CD14-positive monocyte (primary cell): Measurements from ENCODE around the gene CFAP97D1. TPM values are rescaled to one million over a fixed set of nuclear protein-coding genes. Genes with fewer than 3 reads are reported as not detected.

Experiments used
- DNase-seq, 3 donors: peaks; one replicate each; pipeline ENCODE4 v3.0.0-alpha.2; 2011 to 2022
- H2AFZ ChIP-seq: 2 replicates; pipeline ENCODE4 v1.6.0; 2012; ENCODE audit warnings: mild to moderate bottlenecking, low read depth, low read length, inconsistent platforms; ENCODE audit not compliant: insufficient read depth, poor library complexity, severe bottlenecking
- H3K27ac ChIP-seq, 2 donors: 1 replicate in 1 of 2; 2 replicates in 1 of 2; pipeline ENCODE4 v1.5.1; 2012 to 2013; ENCODE audit warnings: low read length in 2 of 2, control low read depth in 1 of 2, inconsistent platforms in 1 of 2, low read depth in 1 of 2, mild to moderate bottlenecking in 1 of 2
- H3K27me3 ChIP-seq, 2 donors: one replicate each; pipeline versions ENCODE4 v1.6.0 to v1.6.1; 2011 to 2013; ENCODE audit warnings: low read length in 2 of 2; ENCODE audit not compliant: control insufficient read depth in 2 of 2, insufficient read depth in 2 of 2
- H3K36me3 ChIP-seq, 2 donors: replicated peaks in 1 of 2; 1 replicate in 1 of 2; 2 replicates in 1 of 2; pipeline versions ENCODE4 v1.5.1 to v1.6.1; 2012 to 2013; ENCODE audit warnings: low read length in 2 of 2, control low read depth in 1 of 2, inconsistent platforms in 1 of 2, mild to moderate bottlenecking in 1 of 2; ENCODE audit not compliant: insufficient read depth in 2 of 2, control insufficient read depth in 1 of 2
- H3K4me1 ChIP-seq, 2 donors: 1 replicate in 1 of 2; 2 replicates in 1 of 2; pipeline versions ENCODE4 v1.5.1 to v1.6.1; 2012 to 2013; ENCODE audit warnings: low read length in 2 of 2, control low read depth in 1 of 2, inconsistent platforms in 1 of 2, mild to moderate bottlenecking in 1 of 2, moderate library complexity in 1 of 2; ENCODE audit not compliant: insufficient read depth in 2 of 2, control insufficient read depth in 1 of 2
- H3K4me2 ChIP-seq: replicated peaks from 2 replicates; pipeline ENCODE3; 2012; ENCODE audit warnings: low read length, moderate library complexity, mild to moderate bottlenecking; ENCODE audit not compliant: poor library complexity, severe bottlenecking; ENCODE audit errors: extremely low read depth
- H3K4me3 ChIP-seq, 3 experiments: fragments of 200-600 bp in 1 of 3; sonication (generic) in 1 of 3; replicated peaks in 1 of 3; 1 replicate in 2 of 3; 2 replicates in 1 of 3; pipeline ENCODE4 v1.5.1; 2011 to 2013; ENCODE audit warnings: low read length in 3 of 3, mild to moderate bottlenecking in 3 of 3, control low read depth in 2 of 3, low read depth in 2 of 3, inconsistent platforms in 1 of 3, moderate library complexity in 1 of 3
- H3K79me2 ChIP-seq: 2 replicates; pipeline ENCODE4 v1.6.0; 2012; ENCODE audit warnings: mild to moderate bottlenecking, control low read depth, inconsistent platforms, low read length, moderate library complexity; ENCODE audit not compliant: insufficient read depth
- H3K9ac ChIP-seq: 2 replicates; pipeline ENCODE4 v1.6.0; 2017; ENCODE audit warnings: low read length, mild to moderate bottlenecking; ENCODE audit not compliant: insufficient read depth, poor library complexity, severe bottlenecking
- H3K9me3 ChIP-seq, 2 donors: replicated peaks in 1 of 2; 1 replicate in 1 of 2; 2 replicates in 1 of 2; pipeline versions ENCODE4 v1.5.1 to v1.6.1; 2012 to 2013; ENCODE audit warnings: low read length in 2 of 2, control low read depth in 1 of 2; ENCODE audit not compliant: control insufficient read depth in 1 of 2, insufficient read depth in 1 of 2
- H4K20me1 ChIP-seq: 2 replicates; pipeline ENCODE4 v1.6.0; 2012; ENCODE audit warnings: mild to moderate bottlenecking, low read length, control low read depth, moderate library complexity; ENCODE audit not compliant: insufficient read depth
- H3K27ac Mint-ChIP-seq, 7 donors: one replicate each; pipeline ENCODE4 v1.8.0; 2020; ENCODE audit warnings: mild to moderate bottlenecking in 7 of 7, mixed read lengths in 7 of 7, moderate library complexity in 6 of 7, inconsistent platforms in 2 of 7
- H3K27me3 Mint-ChIP-seq, 3 donors: one replicate each; pipeline ENCODE4 v1.8.0; 2021 to 2022; ENCODE audit warnings: low read depth in 3 of 3, mild to moderate bottlenecking in 3 of 3, mixed read lengths in 3 of 3, moderate library complexity in 3 of 3, inconsistent platforms in 1 of 3
- H3K36me3 Mint-ChIP-seq, 2 donors: one replicate each; pipeline ENCODE4 v1.8.0; 2020; ENCODE audit warnings: mixed read lengths in 2 of 2, inconsistent platforms in 1 of 2, mild to moderate bottlenecking in 1 of 2
- H3K4me1 Mint-ChIP-seq: one replicate; pipeline ENCODE4 v1.8.0; 2020; ENCODE audit warnings: mild to moderate bottlenecking, mixed read lengths
- H3K4me3 Mint-ChIP-seq, 2 donors: one replicate each; pipeline ENCODE4 v1.8.0; 2020; ENCODE audit warnings: mild to moderate bottlenecking in 2 of 2, mixed read lengths in 2 of 2, moderate library complexity in 1 of 2
- H3K9me3 Mint-ChIP-seq, 7 donors: one replicate each; pipeline ENCODE4 v1.8.0; 2020 to 2022; ENCODE audit warnings: mixed read lengths in 7 of 7, mild to moderate bottlenecking in 6 of 7, moderate library complexity in 6 of 7, inconsistent platforms in 2 of 7
- CTCF ChIP-seq: fragments of 200-600 bp; IDR thresholded peaks from one replicate; pipeline ENCODE4 v1.8.0; 2022; ENCODE audit warnings: antibody characterized with exemption, mild to moderate bottlenecking
- WGBS: methylation state at CpG from one replicate; pipeline ENCODE4 v1.1.5; 2013; ENCODE audit warnings: missing lambda C conversion rate; ENCODE audit not compliant: insufficient coverage; 5-methylcytosine and 5-hydroxymethylcytosine counted together
- intact Hi-C, 2 donors: fragments of 100-400 bp; cut with micrococcal nuclease; formaldehyde crosslinking; loops; one replicate each; pipeline versions ENCODE4 v1.15.0 to v1.15.1; 2023
- polyA plus RNA-seq, 3 donors: library from polyadenylated mRNA; depleted of rRNA in 1 of 3; unstranded in 2 of 3; stranded (reverse) in 1 of 3; fragments of 300-500 nt in 2 of 3; fragments of >200 nt in 1 of 3; fragmentation: Illumina TruSeq in 2 of 3; gene quantifications; 1 replicate in 2 of 3; 2 replicates in 1 of 3; pipeline ENCODE4 v1.2.3, GENCODE V29; 2012 to 2021

The CFAP97D1 gene
- polyA plus RNA-seq, 3 donors, result 0.07 TPM; not detected in 2

- Histone ChIP-seq H3K36me3 (peaks cover 15 to 20% of the 10 kb centered on the region in 2 donors), H4K20me1 (no peaks in the 10 kb centered on the region), H3K27ac (peak within 1 kb of the TSS; percentile 86 to 95), H3K9me3 (no peaks in the 10 kb centered on the region), H3K27me3 (no peaks in the 10 kb centered on the region), H3K4me2 (peak within 1 kb of the TSS; percentile 88), H3K79me2 (peaks cover 46% of the 10 kb centered on the region), H2AFZ (peak within 1 kb of the TSS; percentile 83), H3K4me1 (peaks cover 77 to 92% of the 10 kb centered on the region in 2 donors), H3K4me3 (peak within 1 kb of the TSS; percentile 76 to 84 (median 84)), H3K9ac (peak within 1 kb of the TSS; percentile 99)
- Mint-ChIP-seq H3K9me3 (peaks cover 0 to 1% (median 0%) of the 10 kb centered on the region in 7 donors), H3K4me1 (peaks cover 85% of the 10 kb centered on the region), H3K36me3 (peaks cover 26 to 35% of the 10 kb centered on the region in 2 donors), H3K27me3 (peaks cover 0 to 10% (median 2%) of the 10 kb centered on the region in 3 donors), H3K4me3 (peak within 1 kb of the TSS; percentile 83 to 88), H3K27ac (peak within 1 kb of the TSS; percentile 93 to 97 (median 95))
- WGBS, result 0% methylated on average over 100 of the region's 100 CpGs
- peak; percentile 77 to 97 (median 87) for DNase-seq
- no peak for TF ChIP-seq CTCF
- intact Hi-C loops, result no loop called here
These were observed 1.7 kb upstream of the CFAP97D1 start, which contains the start of gene DUSP3 for GRCh38 chr17:43778337-43779144. Gene DUSP3 (minus strand): TSS chr17:43778977. CDS start chr17:43778924, 53 bp downstream.

GRCh38 chr17:43779145-43780125 lies 800 bp upstream of the CFAP97D1 start:
- Mint-ChIP-seq H3K27ac (peak overlapping the region; percentile 84 to 95 (median 93)), H3K4me1 (peaks cover 83% of the 10 kb centered on the region), H3K4me3 (peak overlapping the region; percentile 74 to 83), H3K27me3 (peaks cover 0 to 10% (median 1%) of the 10 kb centered on the region in 3 donors), H3K9me3 (no peaks in the 10 kb centered on the region), H3K36me3 (peaks cover 18 to 26% of the 10 kb centered on the region in 2 donors)
- peak; percentile 40 to 67 (median 56) for DNase-seq
- Histone ChIP-seq H3K27me3 (no peaks in the 10 kb centered on the region), H3K36me3 (peaks cover 9 to 12% of the 10 kb centered on the region in 2 donors), H3K9me3 (no peaks in the 10 kb centered on the region), H3K79me2 (peaks cover 43% of the 10 kb centered on the region), H3K4me2 (peak overlapping the region; percentile 88), H3K4me3 (peak overlapping the region; percentile 76 to 84 (median 84)), H2AFZ (peak overlapping the region; percentile 83), H3K4me1 (peaks cover 76 to 92% of the 10 kb centered on the region in 2 donors), H3K9ac (peak overlapping the region; percentile 99), H3K27ac (peak overlapping the region; percentile 86 to 95), H4K20me1 (no peaks in the 10 kb centered on the region)
- TF ChIP-seq CTCF, result no peak
- 0% methylated on average over 24 of the region's 26 CpGs for WGBS
- intact Hi-C loops, result no loop called here
